HG03066 (cell line): Measurements from ENCODE around the gene F5.

Source experiments
- ATAC-seq: cut with Tn5 transposase; IDR thresholded peaks from one replicate; pipeline ENCODE4 v1.9.1; 2021; ENCODE audit warnings: low read depth; ENCODE audit not compliant: unreplicated experiment

Gene F5

DNA sequence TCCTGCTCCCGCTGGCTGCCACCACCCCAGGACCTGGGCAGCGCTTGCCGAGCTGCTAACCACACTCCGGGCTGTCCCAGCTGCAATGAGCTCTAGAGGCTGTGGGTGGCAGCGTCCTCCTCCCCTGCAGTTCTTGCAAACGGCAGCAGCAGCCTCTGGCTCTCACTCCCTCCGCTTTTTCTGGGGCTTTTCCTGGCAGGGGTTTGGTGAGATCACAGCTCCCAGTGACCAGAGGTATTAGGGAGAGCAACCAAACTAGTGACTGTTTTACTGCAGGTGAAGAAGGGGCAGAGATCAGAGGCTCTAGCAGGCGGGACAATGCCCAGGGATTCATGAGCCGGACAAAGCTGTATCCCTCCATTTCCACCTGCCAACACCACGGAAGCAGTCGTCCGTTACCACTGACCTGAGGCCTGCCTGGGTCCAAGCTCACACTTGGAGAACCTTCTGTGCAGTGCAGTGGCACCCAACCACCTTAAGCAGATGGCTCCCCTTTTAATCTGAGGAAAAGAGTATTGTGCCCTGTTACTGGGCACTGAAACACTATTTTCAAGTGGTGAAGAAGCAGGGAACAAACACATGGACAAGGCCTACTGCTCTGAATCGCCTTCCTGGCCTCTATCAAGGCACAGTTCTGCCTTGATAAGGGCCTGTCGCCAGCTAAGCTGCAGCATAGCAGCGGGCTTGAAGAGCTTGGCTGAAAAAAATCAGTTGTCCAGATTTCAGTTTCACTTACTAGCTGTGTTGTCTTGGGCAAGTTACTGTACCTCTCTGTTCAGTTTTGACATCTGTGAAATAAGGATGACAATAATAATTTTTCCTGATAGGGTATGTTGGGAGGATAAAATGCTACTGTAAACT lies at the start of gene F5:
Gene F5, minus strand, starts transcription at position 87 of the 861 bp plus-strand sequence. CDS start 95 bp downstream, outside the sequence.
- ATAC-seq, result peak; percentile 94

DNA sequence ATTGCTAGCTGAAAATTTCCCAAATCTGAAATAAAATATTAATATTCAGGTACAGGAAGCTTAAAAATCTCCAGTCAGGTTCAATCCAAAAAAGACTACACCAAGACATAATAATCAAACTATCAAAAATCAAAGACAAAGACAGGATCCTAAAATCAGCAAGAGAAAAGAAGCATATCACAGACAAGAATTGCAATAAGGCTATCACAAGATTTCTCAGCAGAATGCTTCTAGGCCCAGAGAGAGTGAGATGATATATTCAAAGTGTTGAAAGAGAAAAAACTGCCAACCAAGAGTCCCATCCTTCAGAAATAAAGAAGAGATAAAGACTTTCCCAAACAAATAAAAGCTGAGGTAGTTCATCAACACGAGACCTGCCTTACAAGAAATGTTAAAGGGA lies 48.6 kb upstream of the F5 start:
- no peak for ATAC-seq

DNA sequence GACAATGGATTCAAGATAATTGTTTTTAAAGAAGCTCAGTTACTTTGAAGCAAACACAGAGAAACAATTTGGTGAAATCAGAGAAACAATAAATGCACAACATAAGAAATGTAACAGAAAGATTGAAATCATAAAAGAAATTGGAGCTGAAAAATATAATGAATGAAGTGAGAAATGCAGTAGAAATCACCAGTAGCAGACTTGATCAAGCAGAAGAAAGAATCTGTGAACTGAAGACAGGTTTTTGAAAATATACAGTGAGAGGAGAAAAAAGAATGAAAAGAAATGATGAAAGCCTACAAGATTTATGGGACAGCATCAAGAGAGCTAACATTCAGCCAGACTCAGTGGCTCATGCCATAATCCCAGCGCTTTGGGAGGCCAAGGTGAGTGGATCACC lies 47.9 kb upstream of the F5 start:
- ATAC-seq, result no peak

DNA sequence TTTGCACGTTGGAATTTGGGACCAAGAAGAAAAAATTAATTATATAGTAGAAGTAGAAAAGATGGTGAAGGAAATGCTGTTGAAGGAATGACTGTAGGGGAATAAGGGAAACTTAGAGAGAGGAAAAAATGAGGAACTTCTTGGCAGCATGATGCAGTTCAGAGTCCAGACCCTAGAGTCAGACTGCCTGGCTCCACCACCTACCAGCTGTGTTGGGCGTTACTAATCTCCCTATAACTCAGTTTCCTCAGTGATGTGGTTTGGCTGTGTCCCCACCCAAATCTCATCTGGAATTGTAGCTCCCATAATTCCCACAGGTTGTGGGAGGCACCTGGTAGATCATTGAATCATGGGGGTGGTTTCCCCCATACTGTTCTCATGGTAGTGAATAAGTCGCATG lies 45.0 kb upstream of the F5 start:
- no peak for ATAC-seq

DNA sequence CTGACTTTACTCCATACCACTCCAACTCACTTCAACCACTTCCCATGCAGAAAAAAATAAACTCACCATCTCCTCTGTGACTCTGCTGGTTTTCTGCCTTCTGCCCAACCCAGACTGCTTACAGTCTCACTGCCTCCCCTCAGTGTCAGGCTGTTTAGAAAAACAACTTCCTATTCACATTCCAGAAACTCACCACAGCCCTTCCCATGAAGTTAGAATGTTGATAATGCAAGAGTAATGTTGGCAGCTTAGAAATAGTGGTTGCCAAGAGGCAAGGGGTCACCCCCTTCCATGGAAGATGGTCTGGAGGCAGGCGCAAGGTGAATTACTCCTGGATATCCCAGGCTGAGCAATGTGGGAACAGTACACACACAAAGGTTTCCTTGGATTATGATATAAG lies 43.7 kb upstream of the F5 start, which contains the start of gene SELP:
Gene SELP, minus strand, starts transcription at position 119 of the 400 bp plus-strand sequence. Its CDS starts 50 bp downstream, at position 69.
- ATAC-seq, result no peak

DNA sequence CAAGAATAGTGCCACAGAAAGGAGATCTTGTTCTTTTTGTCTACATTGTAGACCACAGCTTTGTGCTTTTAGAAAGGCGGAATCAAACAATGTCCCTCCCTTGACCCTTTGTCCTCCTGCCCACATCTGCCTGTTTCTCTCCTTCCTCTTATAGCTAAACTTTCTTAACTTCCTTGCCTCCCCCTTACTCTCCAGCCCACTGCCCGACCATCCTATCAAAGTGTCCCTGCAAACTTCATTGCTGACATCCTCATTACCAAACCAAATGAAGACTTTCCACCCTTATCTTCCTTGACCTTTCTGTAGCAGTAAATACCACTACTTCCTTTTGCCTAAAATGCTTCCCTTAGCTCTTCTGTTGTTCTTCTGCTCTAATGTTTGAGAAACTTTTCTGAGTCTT lies 38.6 kb upstream of the F5 start:
- no peak for ATAC-seq

DNA sequence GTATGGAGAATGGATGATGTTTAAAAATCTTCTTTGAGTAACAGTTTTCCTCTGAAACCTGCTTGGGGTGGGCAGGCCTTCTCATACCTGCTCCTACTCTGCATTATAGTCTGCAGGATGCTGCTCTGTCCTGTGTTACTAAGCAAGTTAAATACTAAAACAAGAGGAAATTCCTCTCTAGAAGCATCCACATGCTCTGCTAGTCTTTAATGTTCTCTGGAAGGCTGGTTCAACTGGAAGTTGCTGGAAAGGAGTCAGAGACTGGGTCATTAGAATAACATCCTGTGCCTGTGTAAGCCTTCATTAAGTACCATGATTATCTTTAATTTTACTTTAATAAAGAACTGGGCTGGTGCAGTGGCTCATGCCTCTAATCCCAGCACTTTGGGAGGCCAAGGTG lies 37.8 kb upstream of the F5 start:
- ATAC-seq, result no peak

DNA sequence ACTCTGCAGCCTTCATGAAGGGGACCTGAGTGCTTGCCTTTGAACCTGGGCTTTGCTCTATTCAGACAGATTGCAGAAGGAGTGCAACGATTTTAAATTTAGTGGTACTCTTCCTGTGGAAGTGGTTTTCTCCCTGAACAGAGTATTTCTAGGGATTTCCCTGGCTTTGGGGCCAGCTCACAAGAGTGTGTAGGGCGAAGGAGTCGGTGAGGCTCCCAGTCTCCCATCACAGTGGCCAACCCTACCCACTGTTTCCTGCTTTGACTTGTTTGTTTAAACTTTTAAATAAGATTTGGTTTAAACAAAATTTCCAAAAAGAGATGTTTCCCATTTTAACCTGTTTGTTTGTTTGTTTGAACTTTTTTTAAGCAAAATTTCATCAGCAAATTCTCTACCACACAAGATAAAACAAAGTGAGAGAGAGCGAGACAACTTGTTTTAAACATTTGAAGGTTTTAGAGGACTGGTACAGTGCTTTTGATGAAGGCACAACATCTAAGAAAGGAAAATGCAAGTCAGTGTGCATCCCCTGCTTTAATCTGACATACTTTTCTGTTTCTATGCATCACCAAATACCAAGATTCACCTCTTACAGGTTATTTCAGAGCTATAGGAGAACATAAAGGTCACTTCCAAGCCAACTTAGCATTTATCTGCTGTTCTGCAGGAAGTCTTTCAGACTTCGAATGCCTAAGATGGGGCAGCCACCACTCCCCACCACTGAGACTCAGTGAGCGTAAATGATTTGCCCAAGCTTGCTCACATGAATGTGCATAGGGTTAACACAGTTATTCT lies 37.0 kb upstream of the F5 start:
- ATAC-seq, result no peak

DNA sequence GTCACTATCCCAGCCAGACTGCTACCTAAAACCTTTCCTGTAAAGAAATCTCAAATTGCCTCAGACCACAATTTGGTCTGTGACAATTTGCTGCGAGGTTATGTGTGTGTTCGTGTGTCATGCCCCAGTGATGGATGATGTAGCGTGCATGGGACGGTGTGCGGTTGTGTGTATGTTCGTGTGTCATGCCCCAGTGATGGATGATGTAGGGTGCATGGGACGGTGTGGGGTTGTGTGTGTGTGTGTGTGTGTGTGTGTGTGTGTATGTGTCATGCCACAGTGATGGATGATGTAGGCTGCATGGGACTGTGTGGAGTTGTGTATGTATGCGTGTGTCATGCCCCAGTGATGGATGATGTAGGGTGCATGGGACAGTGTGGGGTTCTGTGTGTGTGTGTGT lies 34.3 kb upstream of the F5 start:
- no peak for ATAC-seq

DNA sequence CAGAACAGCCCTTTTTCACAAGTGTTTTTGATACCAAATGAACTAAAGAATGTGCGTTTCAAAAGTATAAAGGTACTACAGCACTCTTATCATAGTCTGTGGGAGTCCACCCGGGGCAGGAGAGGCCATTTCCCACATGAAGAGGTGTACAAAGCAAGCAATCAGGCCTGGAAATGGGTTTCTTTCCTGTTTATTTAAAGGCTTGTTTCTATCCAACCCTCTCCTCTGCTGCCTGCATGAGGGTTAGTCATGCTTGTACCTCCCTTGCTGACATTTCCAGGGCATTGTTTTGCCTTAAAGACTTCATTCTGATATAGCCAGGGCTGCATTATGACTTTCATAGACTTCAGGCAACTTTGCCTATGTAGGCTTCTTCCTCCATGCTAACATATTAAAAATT lies 32.1 kb upstream of the F5 start:
- ATAC-seq, result no peak

DNA sequence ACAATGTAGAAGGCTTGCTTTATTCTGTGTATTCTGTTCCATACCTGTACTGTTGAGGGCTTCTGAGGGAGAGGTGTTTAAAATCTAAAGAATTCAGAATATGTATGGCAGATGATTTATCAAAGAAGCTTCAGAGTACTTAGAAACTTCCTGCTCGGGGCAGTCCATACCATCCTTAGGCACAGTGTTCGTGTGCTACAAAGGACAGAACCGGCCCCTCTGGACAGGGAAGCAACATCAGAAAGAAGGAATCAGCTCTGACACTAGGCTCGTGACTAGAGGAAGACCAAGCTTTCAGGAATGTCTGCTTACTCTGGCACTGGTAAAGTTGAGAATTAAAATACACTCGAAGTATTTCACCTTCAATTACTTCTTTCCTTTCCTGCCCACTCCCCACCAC lies 29.5 kb upstream of the F5 start:
- no peak for ATAC-seq

DNA sequence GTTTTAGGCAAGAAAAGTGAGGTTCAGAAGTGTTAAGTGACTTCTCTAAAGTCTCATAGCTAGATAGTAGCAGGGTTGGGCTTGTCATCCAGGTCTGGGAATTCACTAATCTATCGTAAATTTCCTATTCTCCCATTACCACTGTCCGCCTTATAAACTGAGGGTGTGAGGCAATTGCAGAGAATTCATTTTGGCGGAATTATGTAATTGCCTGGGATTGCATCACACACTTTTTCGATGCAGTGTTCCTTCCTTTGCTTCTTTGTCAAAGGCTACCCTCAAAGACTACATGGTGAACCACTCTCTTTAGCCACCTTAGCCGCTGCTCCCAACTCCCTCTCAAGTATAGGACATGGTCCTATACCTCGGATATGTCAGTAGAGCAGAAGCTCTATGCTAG lies 24.6 kb upstream of the F5 start:
- no peak for ATAC-seq

DNA sequence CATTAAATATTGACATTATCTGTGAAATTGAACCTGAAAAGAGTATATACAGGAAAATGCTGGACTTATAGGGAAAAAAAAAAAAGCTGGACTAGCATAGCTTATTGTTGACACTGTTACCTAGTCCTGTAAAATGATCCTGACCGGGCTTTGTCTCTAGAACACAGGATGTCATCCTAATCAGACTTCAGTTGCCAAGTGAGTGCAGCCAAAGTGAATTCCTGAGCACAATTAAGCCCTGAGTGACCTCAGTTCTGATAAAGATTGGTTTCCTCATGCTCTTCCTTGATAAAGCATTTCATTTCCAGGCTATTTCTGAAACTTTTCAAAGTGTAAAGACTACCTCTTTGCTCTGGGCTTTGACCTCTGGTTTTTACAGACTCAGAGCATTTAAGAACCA lies 23.8 kb upstream of the F5 start:
- no peak for ATAC-seq

DNA sequence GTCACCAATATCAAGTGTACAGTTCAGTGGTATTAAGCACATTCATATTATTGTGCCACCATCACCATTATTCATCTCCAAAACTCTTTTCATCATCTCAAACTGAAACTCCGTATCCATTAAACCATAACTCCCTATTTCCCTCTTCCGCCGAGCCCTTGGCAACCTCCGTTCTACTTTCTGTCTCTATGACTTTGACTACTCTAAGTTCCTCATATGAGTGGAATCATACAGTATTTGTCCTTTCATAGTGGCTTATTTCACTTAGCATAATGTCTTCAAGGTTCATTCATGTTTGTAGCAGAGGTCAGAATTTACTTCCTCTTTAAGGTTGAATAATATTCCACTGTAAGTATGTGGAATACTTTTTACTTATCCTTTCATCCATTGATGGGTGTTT lies 21.9 kb upstream of the F5 start:
- no peak for ATAC-seq

DNA sequence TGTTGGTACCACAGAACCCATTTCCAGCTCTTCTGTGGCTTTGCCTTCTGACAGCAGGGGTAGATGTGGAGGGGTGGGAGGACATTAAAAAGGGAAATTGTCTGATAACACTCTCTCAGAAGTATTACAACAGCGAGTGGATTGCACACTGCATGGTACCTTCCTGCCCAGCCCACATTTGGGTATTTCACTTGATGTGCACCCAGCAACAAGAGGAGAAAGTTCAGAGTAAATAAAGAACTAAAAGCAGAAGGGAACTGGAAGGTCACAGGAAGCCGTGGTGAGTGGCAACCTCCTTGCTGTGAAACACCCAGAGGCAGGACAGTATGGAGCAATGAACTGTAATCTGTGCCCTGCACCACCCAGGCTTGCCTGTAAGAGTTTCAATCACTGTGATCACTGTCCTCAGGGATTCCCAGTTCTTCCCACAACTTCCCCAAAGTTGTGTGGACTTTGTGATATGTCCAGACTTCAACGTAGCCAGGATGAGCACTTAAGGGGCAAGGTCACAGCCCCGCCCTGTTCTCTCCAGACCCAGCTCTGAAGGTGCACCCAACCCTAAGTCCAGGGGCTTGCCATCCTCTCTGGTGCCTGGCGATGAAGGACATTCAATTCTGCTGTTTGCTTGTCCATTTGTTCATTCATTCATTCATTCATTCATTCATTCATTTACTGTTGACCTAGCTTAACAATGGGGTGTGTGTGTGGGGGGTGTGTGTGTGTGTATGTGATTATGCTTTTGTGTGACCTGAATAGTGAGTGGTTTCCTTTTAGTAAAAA lies 18.7 kb upstream of the F5 start:
- ATAC-seq, result no peak

DNA sequence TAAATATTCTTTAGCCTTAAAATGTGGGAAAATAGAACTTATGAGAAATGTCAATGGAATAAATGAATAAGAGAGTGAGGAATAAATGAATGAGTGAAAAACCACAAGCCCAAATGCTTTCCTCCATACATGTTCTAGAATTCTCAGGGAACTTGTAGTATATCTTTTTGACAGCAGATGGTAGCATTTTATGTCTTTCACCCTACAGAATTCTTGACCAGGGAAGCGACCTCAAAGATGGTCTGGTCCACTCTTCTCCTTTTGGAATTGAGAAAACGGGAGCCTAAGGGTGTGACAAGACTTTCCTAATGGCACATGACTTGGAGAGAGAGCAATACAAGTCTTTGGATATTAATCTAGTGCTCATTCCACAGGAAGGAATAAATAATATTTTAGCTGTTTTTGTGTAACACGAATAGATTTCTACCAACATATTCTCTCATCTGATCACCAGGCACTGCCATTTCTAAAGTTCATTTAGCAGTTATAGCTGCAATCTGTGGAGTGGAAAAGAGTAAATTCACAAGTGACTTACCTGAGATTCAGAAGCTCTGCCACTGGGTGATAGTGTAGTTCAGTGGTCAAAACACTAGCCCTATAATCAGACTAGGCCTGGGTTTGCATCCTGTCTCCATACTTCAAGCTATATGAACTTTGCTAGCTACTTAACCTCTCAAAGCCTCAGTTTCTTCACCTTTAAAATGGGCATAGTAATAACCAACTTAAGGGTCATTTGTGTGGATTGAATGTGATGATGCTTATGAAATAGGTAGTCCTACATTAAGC lies 15.0 kb upstream of the F5 start:
- ATAC-seq, result no peak

DNA sequence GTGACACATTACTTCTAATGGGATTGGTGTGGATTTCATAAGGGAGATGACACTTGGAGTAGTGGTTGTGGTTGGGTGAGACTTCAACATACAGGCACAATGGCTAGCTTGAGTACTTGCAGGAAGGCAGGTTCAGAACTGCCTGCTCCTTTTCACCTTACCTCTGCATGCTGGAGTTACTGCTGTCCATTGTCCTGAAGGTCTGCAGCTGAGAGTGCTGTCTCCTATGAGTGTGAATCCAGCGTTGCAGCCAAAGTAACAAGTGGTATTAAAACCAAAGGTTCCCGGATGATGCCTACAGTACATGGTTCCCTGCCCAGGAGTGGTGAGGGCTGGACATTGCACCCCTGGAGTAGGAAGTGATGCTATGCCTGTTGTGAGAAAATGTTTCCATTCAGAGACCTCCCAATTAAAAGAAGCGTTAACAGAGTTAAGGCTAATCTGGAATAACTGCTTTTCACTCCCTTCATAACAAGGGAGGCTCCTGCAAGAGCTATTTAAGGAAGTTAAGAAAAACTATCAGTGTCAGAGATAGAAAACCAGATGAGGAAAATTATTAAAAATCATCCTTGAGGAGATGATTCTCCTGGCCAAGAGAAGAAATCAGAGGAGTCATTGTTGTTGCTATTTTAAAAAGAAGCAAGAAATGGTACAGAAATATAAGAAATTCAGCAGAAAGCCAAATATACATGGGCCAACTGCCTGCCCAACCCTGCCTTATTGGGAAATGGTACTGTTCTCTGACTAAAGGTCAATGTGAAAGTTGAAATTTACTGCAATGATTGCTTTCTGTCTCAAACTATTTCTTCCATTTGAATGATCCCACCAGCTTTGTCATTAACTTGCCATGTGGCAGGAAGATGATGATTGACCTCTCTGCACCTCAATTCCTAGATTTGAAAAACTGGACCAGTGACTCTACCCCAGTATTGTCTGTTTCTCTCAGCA lies 9.8 kb upstream of the F5 start:
- no peak for ATAC-seq

DNA sequence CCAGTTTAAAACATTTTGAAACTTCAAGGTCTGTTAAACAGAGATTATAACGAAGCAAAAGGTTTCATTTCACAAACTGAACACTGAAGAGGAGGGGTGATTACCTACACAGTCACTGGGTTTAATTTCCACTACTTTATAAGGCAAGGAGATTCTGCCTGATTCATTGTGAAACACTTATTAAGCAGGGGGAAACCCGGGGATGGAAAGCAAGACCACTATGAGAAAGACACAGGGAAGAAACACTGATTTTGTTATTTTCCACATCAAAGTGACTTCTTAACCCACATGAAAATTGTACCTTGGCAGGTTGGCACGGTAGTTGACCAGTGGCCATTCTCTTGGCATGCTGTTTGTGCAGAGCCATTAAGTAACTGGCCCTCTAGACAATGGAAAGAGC lies 8.1 kb upstream of the F5 start:
- ATAC-seq, result peak; percentile 46

DNA sequence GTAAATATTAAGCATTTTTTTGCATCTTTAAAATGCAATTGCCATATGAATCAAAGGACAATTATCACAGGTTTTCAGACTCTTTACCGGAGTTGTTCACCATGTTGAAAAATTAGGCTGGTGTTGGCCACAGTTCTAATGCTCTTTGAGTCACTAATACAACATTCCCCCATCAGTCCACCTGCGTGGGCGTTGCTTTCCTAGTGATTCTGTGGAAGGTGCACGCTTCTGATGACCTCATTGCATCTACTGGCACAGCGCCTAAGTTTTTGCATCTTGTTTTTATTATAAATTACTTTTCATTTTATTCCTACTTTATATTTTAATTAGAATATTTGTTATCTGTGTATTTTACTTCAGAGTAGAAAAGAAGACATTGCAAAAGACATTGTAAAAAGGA lies 4.7 kb upstream of the F5 start:
- no peak for ATAC-seq
